NCI-H345 (cell line): ENCODE data around the gene FGF8.
A peak's percentile ranks its signal among the peaks of the same experiment; 100 is the strongest.
"Not testable (repeated sequence)": the region's sequence is repeated elsewhere in the genome, so short reads cannot be mapped to it uniquely, and the experiment has no call there.

Experiments used
- DNase-seq: peaks from one replicate; lab custom pipeline; 2025; lab: John Stamatoyannopoulos, UW

The FGF8 gene, protein sequence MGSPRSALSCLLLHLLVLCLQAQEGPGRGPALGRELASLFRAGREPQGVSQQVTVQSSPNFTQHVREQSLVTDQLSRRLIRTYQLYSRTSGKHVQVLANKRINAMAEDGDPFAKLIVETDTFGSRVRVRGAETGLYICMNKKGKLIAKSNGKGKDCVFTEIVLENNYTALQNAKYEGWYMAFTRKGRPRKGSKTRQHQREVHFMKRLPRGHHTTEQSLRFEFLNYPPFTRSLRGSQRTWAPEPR

GRCh38 chr10:101775273-101776160, at the start of gene FGF8:
Gene FGF8, minus strand, starts transcription at chr10:101776114. Its CDS starts 214 bp downstream, at chr10:101775900.
- DNase-seq, result no peak

DNA sequence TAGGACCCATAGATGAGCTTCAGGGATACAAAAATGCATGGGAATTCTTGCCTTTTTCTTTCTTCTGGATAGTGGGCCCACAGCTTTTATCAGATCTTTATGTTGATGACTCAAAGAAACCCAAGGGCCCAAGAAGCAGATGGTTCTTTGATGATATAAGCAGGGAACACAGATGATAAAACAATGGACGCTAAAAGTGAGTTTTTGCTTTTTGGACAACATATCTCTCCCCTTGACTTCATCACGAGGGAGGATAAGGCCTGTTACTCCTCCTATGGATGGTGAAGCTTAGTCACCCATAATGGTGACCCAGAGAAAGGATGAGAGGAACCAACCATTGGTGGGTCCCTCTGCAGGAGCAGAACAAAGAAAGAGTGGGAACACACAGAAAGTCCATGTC, 48.8 kb upstream of the FGF8 start:
- DNase-seq, result no peak

DNA sequence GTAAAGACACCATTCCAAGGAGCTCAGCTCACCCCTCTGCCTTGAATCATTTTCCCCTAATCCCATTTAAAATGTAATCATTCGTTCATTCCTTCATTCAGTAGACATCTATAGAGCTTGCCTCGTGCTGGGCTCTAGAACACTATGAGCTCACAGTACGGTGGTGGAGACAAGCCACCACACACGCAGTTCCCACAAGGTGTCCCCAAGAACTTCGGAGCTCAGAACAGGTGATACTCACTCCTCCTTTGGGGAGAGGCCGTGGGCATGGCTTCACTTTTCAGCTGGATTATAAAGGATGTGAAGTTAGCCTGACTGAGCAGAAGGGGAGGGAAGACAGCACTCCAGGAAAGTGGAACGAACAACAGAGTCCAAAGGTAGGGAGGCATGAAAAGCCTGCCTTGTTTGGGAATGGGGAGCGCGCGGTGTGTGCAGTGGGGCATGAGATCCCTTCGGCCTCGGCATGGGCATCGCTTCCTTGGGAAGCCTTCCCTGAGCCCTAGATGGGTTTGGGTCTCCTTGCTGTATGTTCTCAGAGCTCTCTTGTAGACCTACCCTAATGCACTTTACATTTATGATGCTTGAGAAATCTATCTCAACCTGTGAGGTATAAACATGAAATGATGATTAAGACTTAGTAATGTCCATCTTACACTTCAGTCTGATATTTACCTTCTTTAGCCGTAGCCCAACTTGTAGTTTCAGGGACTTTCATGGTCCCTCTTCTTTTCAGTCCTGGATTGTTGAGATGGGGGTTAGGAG, 43.1 kb upstream of the FGF8 start:
- DNase-seq, result no peak

GRCh38 chr10:101818119-101818871, 42.4 kb upstream of the FGF8 start, which contains the start of gene OGA:
Gene OGA, minus strand, starts transcription at chr10:101818444. Its CDS starts 422 bp downstream, at chr10:101818022.
- peak; percentile 97 for DNase-seq

DNA sequence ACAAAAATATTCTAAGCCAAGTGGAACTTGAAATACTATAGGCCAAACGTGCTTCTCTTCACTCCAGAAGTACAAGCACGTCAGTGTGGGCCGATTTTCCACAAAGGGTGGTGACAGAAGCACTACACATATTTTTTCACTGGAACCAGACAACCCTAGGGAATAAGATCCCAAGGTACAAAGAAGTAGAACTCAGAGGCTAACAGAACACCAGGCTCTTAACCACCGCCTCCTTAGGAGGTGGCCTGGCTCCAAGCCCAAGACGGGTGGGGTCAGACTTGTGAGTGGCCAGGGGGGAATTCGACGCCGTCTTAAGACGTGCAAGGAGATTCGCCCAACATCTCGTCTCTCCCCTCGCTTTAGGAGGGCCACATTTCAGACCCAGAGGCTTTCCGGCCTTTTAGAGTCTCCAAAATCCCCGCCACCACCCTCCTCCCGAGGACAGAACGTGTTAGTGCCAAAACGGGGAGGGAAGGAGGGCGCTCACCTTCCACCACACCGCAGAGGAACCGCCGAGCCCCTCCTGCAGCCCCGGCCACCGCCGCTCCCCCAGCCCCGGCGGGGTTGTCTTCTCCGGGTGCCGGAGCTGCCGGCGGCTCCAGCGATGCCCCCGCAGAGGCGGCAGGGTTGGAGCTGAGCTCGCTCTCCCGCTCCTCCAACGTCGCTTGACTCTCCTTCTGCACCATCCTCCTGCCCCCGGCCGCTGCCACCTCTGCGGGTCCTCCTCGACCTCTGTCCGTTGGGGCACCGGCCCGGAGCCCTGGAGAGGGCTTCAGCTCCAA, 41.6 kb upstream of the FGF8 start:
- no peak for DNase-seq

GRCh38 chr10:101816913-101817336, 41.0 kb upstream of the FGF8 start:
- no peak for DNase-seq

DNA sequence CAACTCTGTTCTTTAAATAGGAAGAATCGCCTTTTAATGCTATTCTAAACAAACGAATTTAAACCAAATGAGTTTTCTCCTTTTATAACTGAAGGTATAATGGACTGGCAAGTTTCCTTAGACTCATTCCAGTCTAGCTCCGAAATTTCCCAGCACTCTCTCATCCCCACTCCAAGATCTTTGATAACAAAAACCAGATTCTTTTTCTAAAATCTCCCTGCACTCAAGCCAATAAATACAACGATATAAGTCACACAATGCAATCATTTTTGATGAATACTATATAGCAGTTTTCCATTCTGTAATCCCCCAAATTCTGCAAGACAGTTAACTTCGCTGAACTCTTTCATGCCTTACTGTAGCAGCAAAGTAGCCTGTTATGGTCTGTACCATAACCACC, 40.5 kb upstream of the FGF8 start:
- DNase-seq, result no peak

DNA sequence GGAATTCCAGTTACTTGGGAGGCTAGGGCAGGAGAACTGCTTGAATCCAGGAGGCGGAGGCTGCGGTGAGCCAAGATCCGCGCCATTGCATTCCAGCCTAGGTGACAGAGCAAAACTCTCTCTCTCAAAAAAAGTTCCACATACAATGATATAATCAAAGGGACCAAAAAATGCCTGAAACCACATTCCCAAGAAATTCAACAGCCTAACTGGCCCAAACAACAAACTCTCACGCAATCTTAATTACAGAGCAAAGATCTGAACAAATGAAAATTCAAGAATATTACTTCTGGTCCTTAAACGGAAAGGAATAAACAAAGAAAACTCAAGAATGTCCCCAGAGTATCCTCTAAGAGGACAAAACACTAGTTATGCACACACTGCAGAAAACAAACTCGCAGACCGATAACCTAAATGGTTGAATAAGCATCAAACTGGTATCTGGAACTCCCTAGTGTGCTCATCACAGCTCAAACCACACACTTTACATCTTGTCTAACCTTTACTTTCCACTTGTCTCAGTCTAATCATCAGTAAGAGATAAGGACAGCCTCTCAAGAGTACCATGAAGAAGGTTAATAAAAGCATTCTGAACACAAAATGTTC, 38.7 kb upstream of the FGF8 start:
- no peak for DNase-seq

DNA sequence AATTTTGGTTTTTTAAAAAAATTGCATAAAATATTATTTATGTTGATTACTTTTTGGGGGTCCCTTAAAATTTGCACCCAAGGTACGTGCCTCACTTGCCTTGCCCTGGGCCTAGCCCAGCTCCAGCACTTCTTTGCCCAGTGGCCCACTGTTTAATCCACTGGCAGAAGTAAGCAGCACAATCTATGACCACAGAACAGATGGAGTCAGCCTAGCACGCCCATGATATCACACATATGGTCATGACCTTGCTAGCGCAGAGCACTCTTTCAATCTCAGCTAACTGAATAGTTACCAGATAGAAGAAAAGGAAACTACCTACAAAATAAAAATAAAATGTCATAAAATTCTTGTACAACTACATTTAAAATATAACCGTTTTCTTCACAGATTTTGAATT, 36.7 kb upstream of the FGF8 start:
- no peak for DNase-seq

GRCh38 chr10:101807158-101807557, 31.2 kb upstream of the FGF8 start:
- no peak for DNase-seq

DNA sequence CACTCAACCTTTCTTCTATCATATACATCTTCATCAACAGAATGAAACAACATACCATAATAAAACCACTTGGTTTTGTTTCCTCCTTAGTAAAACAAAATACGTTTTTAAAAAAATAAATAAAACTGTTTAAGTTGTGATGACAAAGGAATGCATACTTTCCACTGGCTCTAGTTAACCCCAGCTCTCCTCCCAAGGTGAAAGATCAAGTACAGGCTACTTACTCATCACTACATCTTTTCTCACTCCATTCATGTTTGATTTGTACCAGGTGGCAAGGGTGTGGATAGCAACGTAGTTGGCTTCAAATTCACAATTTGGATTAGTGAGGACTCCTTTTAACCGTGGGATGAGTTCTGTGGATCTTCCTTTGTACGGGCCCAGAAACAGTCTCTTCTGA, 27.6 kb upstream of the FGF8 start:
- no peak for DNase-seq

- DNase-seq, result no peak
Measured at GRCh38 chr10:101797403-101798059, 21.6 kb upstream of the FGF8 start.

DNA sequence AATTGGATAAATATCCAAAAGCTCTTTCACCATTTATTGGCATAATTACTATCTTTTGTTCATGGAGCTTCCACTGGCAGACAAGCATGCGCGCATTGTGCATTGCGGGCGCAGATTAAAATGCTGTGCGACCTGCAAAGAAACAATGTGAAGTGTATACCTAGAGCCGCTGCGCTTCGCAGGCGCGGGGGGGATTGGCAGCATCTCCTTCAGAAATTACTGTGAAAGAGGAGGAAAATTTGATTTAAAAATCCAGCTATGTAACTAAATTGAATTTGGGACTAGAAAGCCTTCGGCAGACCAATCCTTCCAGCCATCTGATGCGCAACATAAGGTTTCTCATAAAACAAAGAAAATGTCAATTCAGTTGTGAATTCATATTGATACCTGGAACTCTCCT, 17.6 kb upstream of the FGF8 start:
- no peak for DNase-seq

DNA sequence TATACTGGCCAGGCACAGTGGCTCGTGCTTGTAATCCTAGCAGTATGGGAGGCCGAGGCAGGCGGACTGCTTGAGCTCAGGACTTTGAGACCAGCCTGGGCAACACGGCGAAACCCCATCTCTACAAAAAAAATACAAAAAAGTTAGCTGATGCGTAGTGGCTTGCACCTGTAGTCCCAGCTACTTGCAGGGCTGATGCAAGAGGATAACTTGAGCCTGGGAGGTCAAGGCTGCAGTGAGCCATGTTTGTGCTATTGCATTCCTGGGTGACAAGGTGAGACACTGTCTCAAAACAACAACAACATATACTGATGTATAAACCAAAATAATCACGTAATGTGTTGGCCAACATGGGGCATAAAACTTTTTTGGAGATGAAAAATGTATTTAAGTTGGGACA, 13.8 kb upstream of the FGF8 start:
- no peak for DNase-seq

- DNase-seq, result not testable (repeated sequence)
Measured at GRCh38 chr10:101789231-101789630, 13.3 kb upstream of the FGF8 start.

DNA sequence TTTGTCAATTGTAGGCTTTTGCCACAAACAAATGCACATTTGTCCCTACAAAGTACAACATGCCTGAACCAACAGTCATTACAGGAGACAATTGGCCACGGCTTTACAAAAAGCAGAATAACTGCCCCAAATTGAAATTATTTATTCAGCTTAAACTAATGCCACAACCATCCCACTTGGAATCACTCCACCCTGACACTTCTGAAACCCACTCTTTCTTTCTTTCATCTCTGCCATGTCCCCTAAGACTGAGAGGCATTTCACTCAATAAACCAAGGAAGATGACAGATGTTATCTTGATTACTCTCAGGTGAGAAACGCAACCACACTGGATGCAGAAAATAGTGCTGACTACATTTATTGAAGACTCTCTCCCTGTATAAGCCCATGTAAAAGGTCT, 9.9 kb upstream of the FGF8 start:
- no peak for DNase-seq

DNA sequence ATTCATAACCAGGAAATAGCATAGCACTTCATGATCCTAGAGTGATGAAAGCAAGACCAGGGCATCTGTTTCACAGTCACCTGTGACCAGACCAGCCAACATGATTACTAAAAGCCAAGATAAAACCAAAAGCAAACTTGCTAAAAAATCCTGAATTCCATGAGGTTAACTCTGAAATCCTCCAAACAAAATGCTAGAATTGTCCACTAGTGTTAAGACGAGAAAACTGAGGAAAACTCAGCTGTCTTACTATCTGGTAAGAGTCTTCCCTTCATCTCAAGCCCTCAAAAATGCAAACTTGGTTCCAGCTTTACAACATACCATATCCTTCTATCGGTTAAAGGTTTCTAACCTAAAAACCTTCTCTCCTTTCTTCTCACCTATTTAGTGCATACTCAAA, 8.6 kb upstream of the FGF8 start:
- DNase-seq, result no peak

GRCh38 chr10:101783736-101784118, 7.8 kb upstream of the FGF8 start:
- no peak for DNase-seq

DNA sequence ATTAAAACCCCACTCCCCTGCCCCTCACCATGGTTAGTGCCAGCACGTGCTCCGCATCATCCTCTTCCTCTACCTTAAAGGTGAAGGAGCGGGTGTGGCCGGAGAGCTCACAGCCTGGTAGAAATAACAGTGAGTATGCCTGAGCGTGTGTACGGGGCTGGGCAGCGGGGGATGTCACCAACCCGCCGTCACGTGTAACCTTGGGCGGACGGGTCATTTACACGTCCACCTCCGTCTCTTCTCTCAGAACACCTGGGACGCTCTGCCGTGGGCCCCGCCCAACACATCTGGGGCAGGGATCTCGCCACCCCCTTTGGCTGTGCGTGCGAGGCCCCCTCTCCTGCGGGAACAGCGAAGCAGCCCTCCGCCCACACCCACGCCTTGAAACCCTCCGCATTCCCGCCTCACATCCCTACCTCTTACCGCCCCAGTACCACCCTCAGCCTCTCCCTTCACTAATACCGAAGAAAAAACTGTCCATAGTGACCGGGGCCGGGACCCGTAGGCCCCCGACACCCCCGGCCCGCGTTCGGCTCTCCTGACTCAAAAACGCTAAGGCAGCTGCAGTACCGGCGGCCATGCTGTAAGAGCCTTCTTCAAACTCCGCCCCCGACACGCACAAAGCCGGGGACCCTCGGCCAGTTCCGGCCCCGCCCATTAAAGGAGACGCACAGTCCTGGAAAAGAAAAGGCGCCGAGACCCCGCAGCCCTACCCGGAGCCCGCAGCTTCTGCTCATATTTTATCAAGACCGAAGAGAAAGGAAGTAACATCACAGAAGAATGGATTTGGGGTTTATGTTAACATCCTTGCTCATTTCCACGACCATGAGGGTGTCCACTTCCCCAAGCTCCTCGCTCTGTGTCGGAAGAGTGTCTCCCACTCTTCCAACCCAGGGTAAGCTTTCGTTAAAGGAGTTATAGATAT, 7.2 kb upstream of the FGF8 start, which contains the start of gene NPM3:
Gene NPM3, minus strand, starts transcription at position 636 of the 925 bp plus-strand sequence. Its CDS starts 56 bp downstream, at position 580.
- peak; percentile 70 for DNase-seq
